HG02840 (cell line): ENCODE measurements around the gene SORCS1.

ENCODE experiments used
- ATAC-seq: cut with Tn5 transposase; IDR thresholded peaks from one replicate; pipeline ENCODE4 v1.9.1; 2021; ENCODE audit warnings: mild to moderate bottlenecking, moderate library complexity, moderate number of reproducible peaks; ENCODE audit not compliant: unreplicated experiment, low FRiP score

SORCS1 gene

GRCh38 chr10:106565546-106565945, 599.0 kb downstream of the SORCS1 start:
- ATAC-seq = no peak

DNA sequence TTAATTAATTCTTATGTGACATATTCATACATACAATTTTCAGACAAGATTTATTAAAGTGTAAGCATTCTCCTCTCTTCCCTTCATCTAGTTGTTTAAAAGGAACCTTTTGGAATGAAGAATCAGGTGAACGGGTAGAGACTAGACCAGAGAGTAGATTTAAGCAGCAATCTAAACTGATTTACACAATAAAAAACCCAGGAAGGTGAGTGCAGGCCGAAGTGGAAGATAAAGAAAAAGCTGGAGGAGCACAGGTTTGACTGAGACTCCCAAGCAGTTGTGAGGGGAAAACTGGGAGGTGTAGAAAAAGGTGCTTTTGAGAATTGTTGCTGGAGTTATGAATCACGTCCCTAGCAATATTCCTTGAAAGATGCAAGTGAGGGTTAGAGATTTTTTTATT, 601.1 kb downstream of the SORCS1 start:
- no peak for ATAC-seq

- no peak for ATAC-seq
Measured at GRCh38 chr10:106560925-106561640, 603.4 kb downstream of the SORCS1 start.

- no peak for ATAC-seq
Measured at GRCh38 chr10:106559442-106559841, 605.1 kb downstream of the SORCS1 start.

DNA sequence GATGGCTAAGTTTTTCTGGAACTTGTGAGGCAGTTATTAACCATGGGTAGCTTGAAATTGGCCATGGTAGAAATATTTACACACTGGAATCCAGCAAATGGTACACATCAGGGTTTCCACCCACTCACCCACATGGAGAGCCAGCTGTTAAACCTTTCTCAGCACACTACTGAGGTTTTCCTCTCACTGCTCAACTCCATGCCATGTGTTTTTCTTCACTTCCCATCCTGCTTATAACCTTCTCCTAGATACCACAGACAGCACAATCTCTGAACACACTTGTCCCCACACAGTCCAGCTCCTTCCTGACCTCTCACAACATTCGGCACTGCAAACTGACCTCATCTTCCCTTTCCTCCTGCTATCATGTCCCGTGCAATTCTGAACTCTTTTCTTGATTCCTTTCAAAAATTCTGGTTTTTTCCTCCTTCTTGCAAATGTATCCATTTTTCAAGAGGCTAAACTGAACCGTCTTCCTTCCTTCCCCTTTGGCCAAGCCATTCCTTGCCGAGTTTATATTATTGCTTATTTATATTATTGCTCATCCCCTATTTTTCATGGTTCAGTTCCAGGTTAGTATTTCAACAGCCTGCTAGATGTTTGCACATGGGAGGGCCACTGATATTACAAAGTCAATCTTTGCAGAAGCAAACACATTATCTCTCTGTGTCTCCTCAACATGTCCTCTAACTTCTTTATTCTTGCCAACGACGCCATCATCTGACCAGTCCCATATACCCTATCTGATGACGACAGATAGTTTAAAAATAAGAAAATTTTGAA, 606.4 kb downstream of the SORCS1 start:
- ATAC-seq = no peak

- ATAC-seq = no peak
Measured at GRCh38 chr10:106557053-106557452, 607.5 kb downstream of the SORCS1 start.

DNA sequence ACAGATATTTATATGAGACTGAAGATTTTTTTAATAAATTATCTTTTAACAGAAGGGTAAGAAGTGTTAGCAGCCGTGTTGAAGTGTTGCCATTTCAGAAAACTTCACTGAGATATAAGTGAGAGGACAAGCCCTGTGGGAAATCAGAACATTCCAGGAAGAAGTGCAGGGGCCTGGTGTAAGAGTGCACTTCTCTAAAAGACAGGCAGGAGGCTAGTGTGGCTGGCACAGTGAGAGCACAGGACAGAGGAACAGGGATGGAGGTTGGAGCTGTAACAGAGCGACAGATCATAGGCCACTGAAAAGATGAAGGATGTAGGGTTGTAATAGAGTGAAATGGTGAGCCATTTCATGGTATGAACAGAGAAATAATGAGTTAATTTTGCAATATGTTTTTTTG, 608.9 kb downstream of the SORCS1 start:
- ATAC-seq = no peak

DNA sequence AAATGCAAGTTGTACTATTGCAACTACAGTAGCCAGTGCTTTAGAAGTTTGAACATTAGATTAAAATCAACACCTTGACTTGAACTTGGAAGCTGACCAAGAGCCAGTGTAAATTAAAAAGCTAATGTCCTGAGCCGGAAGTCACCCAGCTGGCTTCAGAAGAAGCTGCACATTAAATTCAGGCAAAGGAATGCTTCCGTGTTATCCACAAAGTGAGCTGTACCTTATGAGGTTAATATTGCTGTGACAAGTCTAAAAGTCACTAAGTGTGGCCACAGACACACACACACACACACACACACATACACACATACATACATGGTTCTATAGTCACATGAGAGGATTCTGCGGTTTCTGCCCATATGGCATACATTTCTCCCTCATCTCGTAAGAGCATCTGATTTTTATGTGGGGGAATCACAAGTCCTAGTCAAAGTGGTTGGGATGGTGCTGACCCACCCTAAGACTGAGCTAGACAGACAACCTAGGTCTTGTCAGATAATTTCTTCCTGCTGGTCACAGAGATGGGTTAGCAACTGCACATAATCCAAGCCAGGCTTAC, 612.9 kb downstream of the SORCS1 start:
- no peak for ATAC-seq

- ATAC-seq = no peak
Measured at GRCh38 chr10:106548832-106549231, 615.7 kb downstream of the SORCS1 start.

DNA sequence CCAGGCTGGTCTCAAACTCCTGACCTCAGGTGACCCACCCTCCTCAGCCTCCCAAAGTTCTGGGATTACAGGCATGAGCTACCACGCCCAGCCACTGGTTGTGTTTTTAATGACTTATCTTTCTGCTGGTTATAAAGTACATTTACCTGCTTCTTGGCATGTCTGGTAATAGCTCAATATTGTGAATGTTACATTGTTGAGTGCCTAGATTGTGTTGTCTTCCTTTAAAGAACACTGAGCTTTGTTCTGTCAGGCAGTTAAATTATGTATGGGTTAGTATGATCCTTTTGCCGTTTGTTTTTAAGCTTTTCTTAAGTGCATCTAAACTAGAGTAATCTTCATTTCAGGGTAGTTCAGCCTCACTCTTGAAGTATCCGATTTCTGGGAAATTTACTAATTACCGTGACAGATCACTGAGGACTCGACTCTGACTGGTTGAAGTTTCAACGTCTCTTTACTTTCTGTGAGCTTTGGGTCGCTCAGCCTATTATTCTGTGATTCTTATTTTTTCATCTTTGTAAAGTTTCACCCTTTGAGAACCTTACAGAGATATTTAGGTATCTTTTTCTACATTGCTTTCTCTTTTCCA, 617.4 kb downstream of the SORCS1 start:
- ATAC-seq = no peak

- ATAC-seq = no peak
Measured at GRCh38 chr10:106542461-106542860, 622.0 kb downstream of the SORCS1 start.

- ATAC-seq = no peak
Measured at GRCh38 chr10:106540645-106541044, 623.9 kb downstream of the SORCS1 start.

- ATAC-seq = no peak
Measured at GRCh38 chr10:106537866-106538265, 626.6 kb downstream of the SORCS1 start.

- no peak for ATAC-seq
Measured at GRCh38 chr10:106535304-106535953, 629.1 kb downstream of the SORCS1 start.

- no peak for ATAC-seq
Measured at GRCh38 chr10:106534441-106534840, 630.1 kb downstream of the SORCS1 start.

- ATAC-seq = no peak
Measured at GRCh38 chr10:106528702-106529101, 635.8 kb downstream of the SORCS1 start.

- no peak for ATAC-seq
Measured at GRCh38 chr10:106525835-106526234, 638.7 kb downstream of the SORCS1 start.
